ENCODE results near the gene ENAH. TPM values are rescaled to one million over a fixed set of nuclear protein-coding genes. Genes with fewer than 3 reads are reported as not detected.
"Not testable (repeated sequence)": the region's sequence is repeated elsewhere in the genome, so short reads cannot be mapped to it uniquely, and the experiment has no call there.

The ENAH gene
- total RNA-seq, 1 donor from 2014 or later = 48.5 TPM

DNA sequence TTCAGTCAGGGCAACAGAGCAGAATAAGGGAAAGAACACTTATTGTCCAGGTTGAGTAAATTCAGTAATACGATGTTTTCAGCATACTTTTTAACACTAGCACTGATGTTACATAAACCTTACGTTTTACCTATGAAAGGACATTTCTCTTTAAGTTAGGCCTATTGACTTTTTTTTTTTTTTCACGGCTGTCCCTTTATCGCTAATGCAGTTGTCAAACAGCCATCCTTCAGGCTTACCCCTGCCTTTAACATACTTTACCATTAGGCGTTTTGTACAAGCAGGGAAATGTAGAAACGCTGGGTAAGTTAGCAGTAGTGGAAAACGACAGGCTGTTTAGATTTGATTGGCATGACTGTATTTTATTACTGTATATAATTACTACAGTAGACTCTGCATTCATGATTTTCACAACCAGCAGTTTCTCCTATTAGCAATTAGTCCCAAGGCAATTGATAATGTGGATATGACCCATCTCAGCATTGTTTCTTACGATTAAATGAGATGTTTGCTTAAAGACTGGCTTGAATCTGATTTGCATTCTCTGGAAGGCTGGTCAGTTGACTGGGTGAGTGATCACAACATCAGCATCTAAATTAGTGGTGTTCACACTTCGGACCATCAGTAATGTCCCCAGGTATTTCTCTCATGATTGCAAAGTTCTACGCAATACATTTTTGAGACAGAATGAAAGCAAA is 115.2 kb downstream of the ENAH start:
- no peak for FAIRE-seq

GRCh38 chr1:225535280-225535679 is 117.6 kb downstream of the ENAH start:
- FAIRE-seq (no peak), DNase-seq (ENCODE audit: low spot score in 2 of 2) (no peak)

More for the DNA sequence above, 115.2 kb downstream of the ENAH start:
- DNase-seq (ENCODE audit: low spot score in 2 of 2) = no peak

- FAIRE-seq = no peak
- no peak for DNase-seq (ENCODE audit: low spot score in 2 of 2)
Observed at GRCh38 chr1:225534772-225535171, 118.2 kb downstream of the ENAH start.

- DNase-seq (ENCODE audit: low spot score in 2 of 2) (no peak), FAIRE-seq (no peak)
Observed at GRCh38 chr1:225534135-225534534, 118.8 kb downstream of the ENAH start.

DNA sequence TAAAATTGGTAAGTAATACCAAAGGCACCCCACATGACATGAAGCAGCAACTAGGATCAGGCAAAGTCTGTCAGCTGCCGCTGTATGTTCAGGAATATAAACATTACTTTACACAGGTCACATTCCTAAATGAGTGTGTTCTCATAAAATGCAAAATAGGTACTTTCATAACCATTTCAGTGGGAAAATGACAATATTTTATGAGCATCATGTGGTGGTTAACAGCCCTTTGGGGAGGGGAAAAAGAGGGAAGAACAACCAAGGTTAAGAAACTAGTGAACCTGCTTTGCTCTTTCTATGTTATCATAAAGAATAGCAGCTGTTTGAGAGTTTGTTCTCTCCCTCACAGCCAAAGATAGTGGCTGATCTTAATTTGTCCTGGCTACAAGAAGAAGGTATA is 119.7 kb downstream of the ENAH start:
- DNase-seq (ENCODE audit: low spot score in 2 of 2) (no peak), FAIRE-seq (no peak)

GRCh38 chr1:225532240-225532944 is 120.5 kb downstream of the ENAH start:
- FAIRE-seq = peak; percentile 24

GRCh38 chr1:225529726-225530125 is 123.2 kb downstream of the ENAH start:
- no peak for DNase-seq (ENCODE audit: low spot score in 2 of 2)
- no peak for FAIRE-seq

More at GRCh38 chr1:225532240-225532944, 120.5 kb downstream of the ENAH start:
- DNase-seq (ENCODE audit: low spot score in 2 of 2) = no peak

DNA sequence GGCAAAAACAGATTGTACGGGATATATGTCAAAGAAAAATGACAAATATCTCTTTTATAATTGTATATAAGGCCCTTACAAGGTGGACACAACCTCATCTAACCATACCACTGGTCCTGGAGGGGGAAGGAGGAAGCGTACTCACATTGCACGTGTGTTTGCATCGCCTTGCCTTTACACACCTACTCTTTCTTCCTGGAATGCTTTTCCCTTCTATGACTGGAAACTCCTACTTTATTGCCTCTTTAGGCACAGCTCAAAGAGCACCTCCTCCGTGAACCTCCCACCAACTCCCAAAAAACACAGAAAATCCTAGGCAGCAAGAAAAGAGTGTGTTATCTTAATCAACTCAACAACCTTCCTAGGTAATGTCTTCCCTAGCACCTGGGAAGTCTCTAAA is 125.3 kb downstream of the ENAH start:
- FAIRE-seq = no peak

DNA sequence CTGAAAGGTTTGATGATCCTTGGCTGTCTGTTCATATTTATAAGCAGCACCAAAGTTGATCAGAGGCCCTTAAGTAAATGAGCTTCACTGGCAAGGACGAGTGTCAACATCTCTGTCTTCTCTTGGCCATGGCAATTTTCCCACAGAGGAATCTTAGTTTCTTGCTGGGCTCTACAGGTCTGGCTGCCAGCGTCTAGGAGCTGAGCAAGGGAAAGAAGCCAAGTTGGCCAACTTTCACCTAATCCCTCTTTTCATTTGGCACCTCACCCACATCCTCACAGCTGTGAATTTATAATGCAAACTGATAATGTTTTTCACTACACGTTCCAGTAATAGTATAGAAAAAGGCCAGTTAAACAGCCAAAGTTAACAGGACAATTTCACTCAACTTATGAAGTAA is 126.0 kb downstream of the ENAH start:
- DNase-seq (ENCODE audit: low spot score in 2 of 2) (no peak), FAIRE-seq (no peak)

More for the DNA sequence above, 125.3 kb downstream of the ENAH start:
- DNase-seq (ENCODE audit: low spot score in 2 of 2) = no peak

GRCh38 chr1:225525377-225525776 is 127.5 kb downstream of the ENAH start:
- DNase-seq (ENCODE audit: low spot score in 2 of 2) (no peak), FAIRE-seq (no peak)

GRCh38 chr1:225524570-225524969 is 128.4 kb downstream of the ENAH start:
- FAIRE-seq (peak; percentile 23), DNase-seq (ENCODE audit: low spot score in 2 of 2) (no peak)

DNA sequence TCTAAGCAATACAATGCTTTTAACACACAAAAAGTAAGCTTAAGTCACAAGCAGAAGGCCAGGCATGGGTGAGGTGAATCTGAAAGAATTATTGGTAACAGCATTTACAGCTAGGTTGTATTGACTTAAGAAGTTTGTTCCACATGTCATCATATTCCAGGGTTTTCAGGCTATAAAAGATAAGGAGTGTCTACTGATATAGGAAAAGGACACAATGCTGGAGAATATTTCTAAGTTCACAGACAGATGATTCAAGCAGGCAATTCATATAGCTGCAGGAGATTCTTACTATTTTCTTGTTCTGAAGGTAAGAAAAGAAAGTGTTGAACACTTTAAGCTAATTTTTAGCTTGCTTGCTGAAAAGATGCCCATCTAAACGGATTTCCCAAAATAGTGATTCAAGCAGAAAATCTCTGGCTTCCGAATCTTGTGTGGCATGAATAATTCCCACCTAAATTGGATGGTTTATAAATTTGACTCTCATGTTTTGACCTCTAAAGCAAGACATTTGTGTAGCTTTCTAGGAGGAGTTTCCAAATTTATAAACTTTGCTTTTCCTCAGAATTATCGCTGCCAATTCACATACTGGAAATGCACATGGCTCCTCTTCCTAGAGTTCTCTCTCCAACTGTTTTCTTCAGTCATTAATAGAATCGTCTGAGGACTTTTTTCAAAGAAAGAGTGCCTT is 129.5 kb downstream of the ENAH start:
- DNase-seq (ENCODE audit: low spot score in 2 of 2) (no peak), FAIRE-seq (no peak)

DNA sequence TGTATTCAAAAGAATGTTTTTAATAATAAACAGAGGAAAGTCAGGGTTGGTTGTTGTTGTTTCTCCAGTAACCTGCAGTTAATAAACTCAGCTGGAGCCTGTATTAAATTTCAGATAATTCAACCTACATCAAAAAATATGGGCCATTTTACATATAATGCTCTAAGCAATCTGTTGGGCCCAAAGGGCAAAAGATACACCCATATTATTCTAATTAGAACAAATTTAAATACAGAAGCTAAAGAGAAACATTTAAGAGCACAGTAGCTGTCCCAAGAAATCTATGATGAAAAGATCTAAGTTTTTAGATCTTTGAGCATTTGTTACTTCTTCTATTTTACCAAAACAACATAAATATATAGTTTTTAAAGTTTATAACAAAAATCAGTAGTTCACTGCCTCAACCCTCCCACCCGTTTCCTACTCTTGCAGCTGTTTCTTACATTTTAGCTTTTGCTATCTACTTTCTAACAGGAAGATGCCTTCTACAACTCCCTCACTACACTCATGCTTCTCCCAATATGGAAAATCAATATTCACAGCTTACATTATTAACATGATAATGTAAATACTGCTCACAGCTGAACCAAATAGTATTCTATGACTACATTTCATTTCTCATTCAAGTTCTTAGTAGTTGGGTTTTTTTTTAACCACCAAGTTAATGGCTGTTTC is 130.2 kb downstream of the ENAH start:
- FAIRE-seq = no peak
- no peak for DNase-seq (ENCODE audit: low spot score in 2 of 2)

DNA sequence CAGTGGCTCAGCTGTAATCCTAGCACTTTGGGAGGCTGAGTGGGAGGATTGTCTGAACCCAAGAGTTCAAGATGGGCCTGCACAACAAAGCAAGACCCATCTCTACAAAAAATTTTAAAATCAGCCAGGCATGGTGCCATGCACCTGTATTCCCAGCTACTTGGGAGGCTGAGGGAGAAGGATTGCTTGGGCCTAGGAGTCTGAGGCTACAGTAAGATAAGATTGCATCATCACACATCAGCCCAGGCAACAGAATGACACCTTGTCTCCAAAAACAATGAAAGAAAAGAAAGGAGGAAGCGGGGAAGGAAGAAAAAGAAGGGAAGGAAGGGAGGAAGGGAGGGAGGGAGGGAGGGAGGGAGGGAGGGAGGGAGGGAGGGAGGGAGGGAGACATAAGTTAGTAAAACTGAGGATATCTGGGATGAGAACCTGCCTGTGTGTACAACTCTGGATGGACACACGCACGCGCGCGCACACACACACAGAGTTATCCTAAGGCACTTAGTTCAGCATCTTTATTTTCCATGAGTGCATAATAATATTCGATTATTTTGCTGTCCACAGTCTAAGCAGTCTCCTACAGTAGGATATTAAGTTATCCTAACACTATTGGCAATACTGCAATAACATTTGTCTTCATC is 132.2 kb downstream of the ENAH start:
- no peak for DNase-seq (ENCODE audit: low spot score in 2 of 2)
- FAIRE-seq = no peak

DNA sequence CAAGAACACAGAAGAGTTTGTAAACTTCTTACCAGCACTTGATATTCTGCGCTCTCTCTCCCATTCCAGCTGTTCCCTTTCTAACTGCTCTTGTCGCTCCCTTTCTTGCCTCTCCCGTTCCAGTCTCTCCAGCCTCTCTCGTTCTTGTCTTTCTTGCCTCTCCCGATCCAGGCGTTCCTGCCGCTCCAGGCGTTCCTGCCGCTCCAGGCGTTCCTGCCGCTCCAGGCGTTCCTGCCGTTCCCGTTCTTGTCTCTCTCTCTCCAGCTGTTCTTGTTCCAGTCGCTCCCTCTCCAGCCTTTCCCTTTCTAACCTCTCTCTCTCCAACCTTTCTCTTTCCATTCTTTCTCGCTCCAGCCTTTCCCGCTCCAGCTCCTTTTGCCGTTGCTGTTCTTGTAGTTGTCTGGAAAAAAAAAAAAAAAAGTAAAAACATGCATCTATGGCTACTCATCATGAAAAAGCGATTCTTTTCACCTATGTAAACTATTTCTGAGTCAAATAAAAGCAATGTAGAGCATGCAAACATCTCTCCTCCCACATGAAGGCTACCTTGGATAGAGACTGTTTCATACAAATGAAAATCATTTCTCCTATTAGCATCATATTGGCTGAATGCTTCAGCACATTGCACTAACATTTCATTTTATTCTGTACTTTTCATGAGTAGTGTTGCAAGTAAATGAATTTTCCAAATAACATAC is 133.6 kb downstream of the ENAH start:
- FAIRE-seq (peak; percentile 6), DNase-seq (ENCODE audit: low spot score in 2 of 2) (no peak)

GRCh38 chr1:225517697-225518096 is 135.2 kb downstream of the ENAH start:
- DNase-seq (ENCODE audit: low spot score in 2 of 2) = no peak
- no peak for FAIRE-seq

GRCh38 chr1:225517221-225517620 is 135.7 kb downstream of the ENAH start:
- DNase-seq (ENCODE audit: low spot score in 2 of 2) (no peak), FAIRE-seq (no peak)

GRCh38 chr1:225514671-225515081 is 138.2 kb downstream of the ENAH start:
- DNase-seq (ENCODE audit: low spot score in 2 of 2) (no peak), FAIRE-seq (no peak)

DNA sequence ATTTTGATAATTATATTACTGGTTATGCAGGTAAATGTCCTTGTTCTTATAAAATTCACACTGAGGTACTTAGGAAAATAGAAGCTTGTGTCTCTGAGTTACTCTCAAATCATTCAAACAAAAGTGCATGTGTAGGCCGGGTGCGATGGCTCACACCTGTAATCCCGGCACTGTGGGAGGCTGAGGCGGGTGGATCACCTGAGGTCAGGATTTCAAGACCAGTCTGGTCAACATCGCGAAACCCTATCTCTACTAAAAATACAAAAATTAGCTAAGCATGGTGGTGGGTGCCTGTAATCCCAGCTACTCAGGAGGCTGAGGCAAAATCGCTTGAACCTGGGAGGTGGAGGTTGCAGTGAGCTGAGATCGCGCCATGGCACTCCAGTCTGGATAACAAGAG is 139.3 kb downstream of the ENAH start:
- not testable (repeated sequence) for FAIRE-seq; DNase-seq (ENCODE audit: low spot score in 2 of 2)
